SK-N-SH (cell line): ENCODE data around the gene HDGFL1. TPM values are rescaled to one million over a fixed set of nuclear protein-coding genes. Genes with fewer than 3 reads are reported as not detected.

ENCODE experiments used
- CTCF ChIA-PET: fragments of 300-600, 350-600 bp; formaldehyde crosslinking; extraction: SDS; loops from one replicate; lab custom pipeline; 2021; lab: Yijun Ruan, JAX
- POLR2A ChIA-PET: fragments of 350-600 bp; sonication (Branson Sonifier 250); formaldehyde crosslinking; extraction: SDS; loops from one replicate; lab custom pipeline; 2020; ENCODE audit warnings: antibody characterized with exemption, inconsistent platforms; lab: Yijun Ruan, JAX
- DNase-seq: peaks from one replicate; pipeline ENCODE4 v3.0.0; 2012
- H2AFZ ChIP-seq: fragments of 200-600 bp; sonication (generic); 2 replicates; pipeline ENCODE4 v1.8.1; 2016; ENCODE audit warnings: antibody characterized with exemption, mild to moderate bottlenecking, low read depth
- H3F3A ChIP-seq: fragments of 200-600 bp; sonication (generic); replicated peaks from 2 replicates; pipeline ENCODE3; 2016; ENCODE audit warnings: antibody characterized with exemption, mild to moderate bottlenecking; ENCODE audit not compliant: insufficient read depth
- H3K27ac ChIP-seq, 2 experiments: fragments of 200-500 bp in 1 of 2; fragments of 200-600 bp in 1 of 2; sonication (Bioruptor generic) in 1 of 2; sonication (generic), shearing (Covaris generic) in 1 of 2; 2 replicates each; pipeline versions ENCODE4 v1.5.1 to v1.6.1; 2014 to 2016; ENCODE audit warnings: low read depth in 2 of 2, inconsistent platforms in 1 of 2, low read length in 1 of 2, mild to moderate bottlenecking in 1 of 2, mixed read lengths in 1 of 2
- H3K27me3 ChIP-seq: fragments of 200-600 bp; sonication (generic), shearing (Covaris generic); 2 replicates; pipeline ENCODE4 v1.6.1; 2016; ENCODE audit warnings: mixed run types; ENCODE audit not compliant: insufficient read depth
- H3K36me3 ChIP-seq, 2 experiments: fragments of 200-500 bp in 1 of 2; fragments of 200-600 bp in 1 of 2; sonication (Bioruptor generic) in 1 of 2; sonication (generic) in 1 of 2; replicated peaks in 1 of 2; 2 replicates each; pipeline versions ENCODE3 to v1.5.1; 2014 to 2016; ENCODE audit warnings: low read length in 1 of 2, mild to moderate bottlenecking in 1 of 2; ENCODE audit not compliant: insufficient read depth in 2 of 2, control insufficient read depth in 1 of 2
- H3K4me1 ChIP-seq, 2 experiments: fragments of 200-500 bp in 1 of 2; fragments of 200-600 bp in 1 of 2; sonication (Bioruptor generic) in 1 of 2; sonication (generic), shearing (Covaris generic) in 1 of 2; 2 replicates each; pipeline versions ENCODE4 v1.5.1 to v1.6.1; 2014 to 2016; ENCODE audit warnings: low read depth in 1 of 2, low read length in 1 of 2, mixed run types in 1 of 2; ENCODE audit not compliant: insufficient read depth in 2 of 2, control insufficient read depth in 1 of 2
- H3K4me2 ChIP-seq: fragments of 200-600 bp; sonication (generic), shearing (Covaris generic); 2 replicates; pipeline ENCODE4 v1.6.1; 2017; ENCODE audit warnings: mixed run types
- H3K4me3 ChIP-seq, 2 experiments: fragments of 200-500 bp in 1 of 2; fragments of 200-600 bp in 1 of 2; sonication (Bioruptor generic) in 1 of 2; sonication (generic), shearing (Covaris generic) in 1 of 2; 2 replicates each; pipeline versions ENCODE4 v1.5.1 to v1.8.1; 2014 to 2016; ENCODE audit warnings: low read depth in 2 of 2, inconsistent platforms in 1 of 2, low read length in 1 of 2, mild to moderate bottlenecking in 1 of 2, mixed read lengths in 1 of 2, moderate library complexity in 1 of 2
- H3K79me2 ChIP-seq: fragments of 200-600 bp; sonication (generic); 2 replicates; pipeline ENCODE4 v1.8.1; 2017; ENCODE audit warnings: mild to moderate bottlenecking; ENCODE audit not compliant: insufficient read depth
- H3K9ac ChIP-seq: fragments of 200-600 bp; sonication (generic); 2 replicates; pipeline ENCODE4 v1.6.1; 2017; ENCODE audit warnings: mixed run types
- H3K9me2 ChIP-seq: fragments of 200-600 bp; sonication (generic); 2 replicates; pipeline ENCODE4 v1.6.1; 2017; ENCODE audit warnings: mixed run types
- H3K9me3 ChIP-seq: fragments of 200-600 bp; sonication (generic); 2 replicates; pipeline ENCODE4 v1.6.1; 2017; ENCODE audit warnings: mixed run types, mild to moderate bottlenecking, moderate library complexity
- H4K20me1 ChIP-seq: fragments of 200-600 bp; sonication (generic); 2 replicates; pipeline ENCODE4 v1.6.1; 2017; ENCODE audit warnings: mild to moderate bottlenecking, mixed run types; ENCODE audit not compliant: insufficient read depth
- EP300 ChIP-seq, 2 experiments: IDR thresholded peaks; 2 replicates each; pipeline versions ENCODE4 v1.4.0 to v1.6.1; 2012; ENCODE audit warnings: borderline replicate concordance in 1 of 2, low read depth in 1 of 2, low read length in 1 of 2
- EZH2phosphoT487 ChIP-seq: fragments of 200-600 bp; sonication (generic); IDR thresholded peaks from 2 replicates; pipeline ENCODE4 v1.6.1; 2017; ENCODE audit warnings: low read depth, mixed run types, mild to moderate bottlenecking, antibody characterized with exemption, moderate library complexity, borderline replicate concordance
- FOSL2 ChIP-seq: IDR thresholded peaks from 2 replicates; pipeline ENCODE4 v1.4.0; 2012; ENCODE audit warnings: low read depth, mild to moderate bottlenecking, moderate library complexity, borderline replicate concordance
- FOXJ3 ChIP-seq: sonication (generic); formaldehyde crosslinking; IDR thresholded peaks from 2 replicates; pipeline ENCODE4 v1.5.1; 2020; ENCODE audit warnings: mild to moderate bottlenecking, missing genetic modification reagents
- FOXM1 ChIP-seq: IDR thresholded peaks from 2 replicates; pipeline ENCODE4 v1.4.0; 2012; ENCODE audit warnings: low read depth, mild to moderate bottlenecking
- GATA2 ChIP-seq: sonication (generic); formaldehyde crosslinking; IDR thresholded peaks from 2 replicates; pipeline ENCODE4 v1.5.0; 2020; ENCODE audit warnings: mild to moderate bottlenecking, missing genetic modification reagents
- JUND ChIP-seq: IDR thresholded peaks from 2 replicates; pipeline ENCODE4 v1.4.0; 2012
- MXI1 ChIP-seq: IDR thresholded peaks from 2 replicates; pipeline ENCODE4 v1.6.1; 2012; ENCODE audit warnings: mild to moderate bottlenecking, low read depth, low read length, improper control_type of control experiment
- NFIC ChIP-seq: IDR thresholded peaks from 2 replicates; pipeline ENCODE4 v1.4.0; 2012; ENCODE audit warnings: borderline replicate concordance
- POLR2AphosphoS5 ChIP-seq: IDR thresholded peaks from 2 replicates; pipeline ENCODE4 v1.6.1; 2012; ENCODE audit warnings: low read depth, low read length
- RCOR1 ChIP-seq: fragments of 150-350 bp; IDR thresholded peaks from 2 replicates; pipeline ENCODE4 v1.6.1; 2017; ENCODE audit warnings: antibody characterized with exemption, low read length
- RFX5 ChIP-seq: IDR thresholded peaks from 2 replicates; pipeline ENCODE4 v1.6.1; 2012; ENCODE audit warnings: mild to moderate bottlenecking, improper control_type of control experiment, low read length
- TAF1 ChIP-seq: IDR thresholded peaks from 2 replicates; pipeline ENCODE4 v1.6.1; 2012; ENCODE audit warnings: low read depth, mild to moderate bottlenecking, low read length, moderate library complexity, borderline replicate concordance
- TCF12 ChIP-seq: IDR thresholded peaks from 2 replicates; pipeline ENCODE4 v1.4.0; 2012
- WGBS: methylation state at CpG from one replicate; pipeline ENCODE4 v1.1.6; 2017; ENCODE audit warnings: low lambda C conversion rate; 5-methylcytosine and 5-hydroxymethylcytosine counted together
- polyA plus RNA-seq, 3 experiments: library from polyadenylated mRNA; depleted of rRNA; stranded (reverse); fragments of >200 nt; gene quantifications; 2 replicates each; pipeline ENCODE4 v1.2.3, GENCODE V29; 2012
- TF ChIP-seq, protein P1 (sequence below): fragments of 150-350 bp; IDR thresholded peaks from 2 replicates; pipeline ENCODE4 v1.6.1; 2017; ENCODE audit warnings: antibody characterized with exemption, low read length, low read depth, borderline replicate concordance
- TF ChIP-seq, protein P2 (sequence below): IDR thresholded peaks from 2 replicates; pipeline ENCODE4; 2012
- TF ChIP-seq, protein P3 (sequence below): IDR thresholded peaks from 2 replicates; pipeline ENCODE4 v1.4.0; 2012; ENCODE audit warnings: low read depth, borderline replicate concordance
- TF ChIP-seq, protein P4 (sequence below): IDR thresholded peaks from 2 replicates; pipeline ENCODE4 v1.4.0; 2012; ENCODE audit warnings: low read depth
- TF ChIP-seq, protein P5 (sequence below): fragments of 200-600 bp; sonication (generic); IDR thresholded peaks from 2 replicates; pipeline ENCODE4 v1.6.1; 2017; ENCODE audit warnings: antibody characterized with exemption, mild to moderate bottlenecking, moderate library complexity
- TF ChIP-seq, protein P6 (sequence below): IDR thresholded peaks from 2 replicates; pipeline ENCODE4 v1.4.0; 2012; ENCODE audit warnings: low read depth, borderline replicate concordance

HDGFL1 gene
- polyA plus RNA-seq, 1 of the 3 experiments (the other 2 are of a cell fraction) = not detected

DNA sequence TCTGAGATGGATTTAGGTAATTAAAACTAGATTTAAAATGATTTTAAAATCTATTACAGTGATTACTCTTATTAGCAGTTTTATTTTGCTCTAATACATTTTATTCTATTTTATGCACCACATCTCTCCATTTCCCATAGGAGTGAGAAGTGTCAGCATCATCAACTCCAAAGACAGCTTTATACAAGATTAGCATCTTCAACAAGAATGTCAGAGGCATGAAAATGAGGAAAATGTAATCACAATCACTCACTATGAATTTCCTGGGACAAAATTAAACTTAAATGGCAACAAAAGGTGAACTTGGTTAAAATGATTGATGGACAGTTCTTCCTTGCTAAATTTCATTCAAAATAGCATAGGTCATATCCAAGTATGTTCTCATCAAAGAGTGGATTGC lies 19.8 kb downstream of the HDGFL1 start:
- TF ChIP-seq, protein P1, sequence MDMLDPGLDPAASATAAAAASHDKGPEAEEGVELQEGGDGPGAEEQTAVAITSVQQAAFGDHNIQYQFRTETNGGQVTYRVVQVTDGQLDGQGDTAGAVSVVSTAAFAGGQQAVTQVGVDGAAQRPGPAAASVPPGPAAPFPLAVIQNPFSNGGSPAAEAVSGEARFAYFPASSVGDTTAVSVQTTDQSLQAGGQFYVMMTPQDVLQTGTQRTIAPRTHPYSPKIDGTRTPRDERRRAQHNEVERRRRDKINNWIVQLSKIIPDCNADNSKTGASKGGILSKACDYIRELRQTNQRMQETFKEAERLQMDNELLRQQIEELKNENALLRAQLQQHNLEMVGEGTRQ = no peak
- TF ChIP-seq FOXM1 (no peak), JUND (no peak), POLR2AphosphoS5 (no peak), FOSL2 (no peak), TAF1 (no peak)
- TF ChIP-seq, protein P2, sequence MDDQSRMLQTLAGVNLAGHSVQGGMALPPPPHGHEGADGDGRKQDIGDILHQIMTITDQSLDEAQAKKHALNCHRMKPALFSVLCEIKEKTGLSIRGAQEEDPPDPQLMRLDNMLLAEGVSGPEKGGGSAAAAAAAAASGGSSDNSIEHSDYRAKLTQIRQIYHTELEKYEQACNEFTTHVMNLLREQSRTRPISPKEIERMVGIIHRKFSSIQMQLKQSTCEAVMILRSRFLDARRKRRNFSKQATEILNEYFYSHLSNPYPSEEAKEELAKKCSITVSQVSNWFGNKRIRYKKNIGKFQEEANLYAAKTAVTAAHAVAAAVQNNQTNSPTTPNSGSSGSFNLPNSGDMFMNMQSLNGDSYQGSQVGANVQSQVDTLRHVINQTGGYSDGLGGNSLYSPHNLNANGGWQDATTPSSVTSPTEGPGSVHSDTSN = no peak
- Histone ChIP-seq H3K36me3 (no peaks in the 10 kb centered on the region), H3K4me3 (no peak overlapping the region), H3K9me2 (no peaks in the 10 kb centered on the region), H3K9ac (no peak overlapping the region), H3K27me3 (no peaks in the 10 kb centered on the region), H3K9me3 (no peaks in the 10 kb centered on the region), H3K79me2 (no peaks in the 10 kb centered on the region), H2AFZ (no peak overlapping the region), H3K27ac (peak overlapping the region in 1 of 2 experiments; percentile 96; a peak in 2 of 4 replicates), H4K20me1 (no peaks in the 10 kb centered on the region), H3K4me1 (peaks cover 0 to 10% of the 10 kb centered on the region in 2 experiments; a peak in 2 of 4 replicates), H3K4me2 (no peak overlapping the region), H3F3A (no peaks in the 10 kb centered on the region)
- CTCF ChIA-PET = interaction anchor here (0.7 kb wide), 1 partner anchor 317 kb away, joined by 3 read pairs; no protein-coding TSS in a partner anchor
- POLR2A ChIA-PET = no interaction called here
- DNase-seq = no peak

DNA sequence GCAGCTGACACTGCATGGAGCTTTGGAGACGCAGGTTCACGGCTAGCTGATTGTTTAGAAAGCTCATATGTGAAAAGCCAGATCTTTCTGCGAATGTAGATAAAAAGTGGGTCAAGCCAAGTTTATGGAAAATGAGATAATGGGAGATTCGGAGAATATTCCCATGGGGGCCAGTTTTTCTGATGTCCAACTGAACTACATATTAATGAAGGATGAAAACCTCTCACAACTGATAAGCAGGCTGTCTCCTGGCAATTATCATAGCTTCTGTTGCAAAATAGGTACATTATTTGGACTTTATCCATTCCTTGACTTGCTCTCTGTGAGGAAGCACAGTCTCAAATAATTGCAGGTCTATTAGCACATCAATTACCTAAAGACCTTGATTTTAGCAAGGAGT lies 21.1 kb downstream of the HDGFL1 start:
- Histone ChIP-seq H3K27ac (peak overlapping the region in 1 of 2 experiments; percentile 96; a peak in 2 of 4 replicates), H3K9me3 (no peaks in the 10 kb centered on the region), H3F3A (no peaks in the 10 kb centered on the region), H3K9me2 (no peaks in the 10 kb centered on the region), H3K4me2 (no peak overlapping the region), H3K9ac (no peak overlapping the region), H3K27me3 (no peaks in the 10 kb centered on the region), H3K36me3 (no peaks in the 10 kb centered on the region), H2AFZ (no peak overlapping the region), H3K79me2 (no peaks in the 10 kb centered on the region), H3K4me1 (peaks cover 0 to 10% of the 10 kb centered on the region in 2 experiments; a peak in 2 of 4 replicates), H4K20me1 (no peaks in the 10 kb centered on the region), H3K4me3 (no peak overlapping the region)
- ChIA-PET CTCF (interaction anchor here (0.8 to 1.2 kb wide), 4 partner anchors 10 to 1066 kb away, joined by 3 to 5 read pairs (median 4); no protein-coding TSS in a partner anchor), POLR2A (interaction anchor here (0.7 to 1.5 kb wide), 3 partner anchors 32 to 444 kb away, joined by 3 to 11 read pairs (median 4); no protein-coding TSS in a partner anchor)
- 64% methylated on average over 4 of the region's 4 CpGs for WGBS
- peak; percentile 39 for DNase-seq
- TF ChIP-seq, protein P3, sequence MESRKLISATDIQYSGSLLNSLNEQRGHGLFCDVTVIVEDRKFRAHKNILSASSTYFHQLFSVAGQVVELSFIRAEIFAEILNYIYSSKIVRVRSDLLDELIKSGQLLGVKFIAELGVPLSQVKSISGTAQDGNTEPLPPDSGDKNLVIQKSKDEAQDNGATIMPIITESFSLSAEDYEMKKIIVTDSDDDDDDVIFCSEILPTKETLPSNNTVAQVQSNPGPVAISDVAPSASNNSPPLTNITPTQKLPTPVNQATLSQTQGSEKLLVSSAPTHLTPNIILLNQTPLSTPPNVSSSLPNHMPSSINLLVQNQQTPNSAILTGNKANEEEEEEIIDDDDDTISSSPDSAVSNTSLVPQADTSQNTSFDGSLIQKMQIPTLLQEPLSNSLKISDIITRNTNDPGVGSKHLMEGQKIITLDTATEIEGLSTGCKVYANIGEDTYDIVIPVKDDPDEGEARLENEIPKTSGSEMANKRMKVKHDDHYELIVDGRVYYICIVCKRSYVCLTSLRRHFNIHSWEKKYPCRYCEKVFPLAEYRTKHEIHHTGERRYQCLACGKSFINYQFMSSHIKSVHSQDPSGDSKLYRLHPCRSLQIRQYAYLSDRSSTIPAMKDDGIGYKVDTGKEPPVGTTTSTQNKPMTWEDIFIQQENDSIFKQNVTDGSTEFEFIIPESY = no peak
- TF ChIP-seq, protein P4, sequence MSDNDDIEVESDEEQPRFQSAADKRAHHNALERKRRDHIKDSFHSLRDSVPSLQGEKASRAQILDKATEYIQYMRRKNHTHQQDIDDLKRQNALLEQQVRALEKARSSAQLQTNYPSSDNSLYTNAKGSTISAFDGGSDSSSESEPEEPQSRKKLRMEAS = no peak
- TF ChIP-seq RCOR1 (peak; percentile 95), JUND (no peak), EP300 (IDR thresholded peaks at IDR 0.05; ENCODE audit: borderline replicate concordance in 1 of 2, low read depth in 1 of 2, low read length in 1 of 2) (peak in 1 of 2 experiments; percentile 97; a peak in 2 of 4 replicates), GATA2 (CRISPR knock-in tag) (peak; percentile 89), TCF12 (peak; percentile 52; the same call in 1 of the 2 replicates), EZH2phosphoT487 (no peak), NFIC (no peak), MXI1 (no peak; the same call in 1 of the 2 replicates), FOXJ3 (CRISPR knock-in tag) (no peak), POLR2AphosphoS5 (no peak), RFX5 (0 out of 2 replicates have a peak, but pooled peaks have one; percentile 17)
- TF ChIP-seq, protein P5, sequence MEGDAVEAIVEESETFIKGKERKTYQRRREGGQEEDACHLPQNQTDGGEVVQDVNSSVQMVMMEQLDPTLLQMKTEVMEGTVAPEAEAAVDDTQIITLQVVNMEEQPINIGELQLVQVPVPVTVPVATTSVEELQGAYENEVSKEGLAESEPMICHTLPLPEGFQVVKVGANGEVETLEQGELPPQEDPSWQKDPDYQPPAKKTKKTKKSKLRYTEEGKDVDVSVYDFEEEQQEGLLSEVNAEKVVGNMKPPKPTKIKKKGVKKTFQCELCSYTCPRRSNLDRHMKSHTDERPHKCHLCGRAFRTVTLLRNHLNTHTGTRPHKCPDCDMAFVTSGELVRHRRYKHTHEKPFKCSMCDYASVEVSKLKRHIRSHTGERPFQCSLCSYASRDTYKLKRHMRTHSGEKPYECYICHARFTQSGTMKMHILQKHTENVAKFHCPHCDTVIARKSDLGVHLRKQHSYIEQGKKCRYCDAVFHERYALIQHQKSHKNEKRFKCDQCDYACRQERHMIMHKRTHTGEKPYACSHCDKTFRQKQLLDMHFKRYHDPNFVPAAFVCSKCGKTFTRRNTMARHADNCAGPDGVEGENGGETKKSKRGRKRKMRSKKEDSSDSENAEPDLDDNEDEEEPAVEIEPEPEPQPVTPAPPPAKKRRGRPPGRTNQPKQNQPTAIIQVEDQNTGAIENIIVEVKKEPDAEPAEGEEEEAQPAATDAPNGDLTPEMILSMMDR = no peak
- TF ChIP-seq, protein P6, sequence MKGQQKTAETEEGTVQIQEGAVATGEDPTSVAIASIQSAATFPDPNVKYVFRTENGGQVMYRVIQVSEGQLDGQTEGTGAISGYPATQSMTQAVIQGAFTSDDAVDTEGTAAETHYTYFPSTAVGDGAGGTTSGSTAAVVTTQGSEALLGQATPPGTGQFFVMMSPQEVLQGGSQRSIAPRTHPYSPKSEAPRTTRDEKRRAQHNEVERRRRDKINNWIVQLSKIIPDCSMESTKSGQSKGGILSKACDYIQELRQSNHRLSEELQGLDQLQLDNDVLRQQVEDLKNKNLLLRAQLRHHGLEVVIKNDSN = no peak
